GM18867 (cell line): ENCODE results near the gene BLOC1S3.

Experiments used
- ATAC-seq: cut with Tn5 transposase; IDR thresholded peaks from one replicate; pipeline ENCODE4 v1.9.1; 2021; ENCODE audit warnings: mild to moderate bottlenecking, moderate library complexity; ENCODE audit not compliant: unreplicated experiment

The BLOC1S3 gene

DNA sequence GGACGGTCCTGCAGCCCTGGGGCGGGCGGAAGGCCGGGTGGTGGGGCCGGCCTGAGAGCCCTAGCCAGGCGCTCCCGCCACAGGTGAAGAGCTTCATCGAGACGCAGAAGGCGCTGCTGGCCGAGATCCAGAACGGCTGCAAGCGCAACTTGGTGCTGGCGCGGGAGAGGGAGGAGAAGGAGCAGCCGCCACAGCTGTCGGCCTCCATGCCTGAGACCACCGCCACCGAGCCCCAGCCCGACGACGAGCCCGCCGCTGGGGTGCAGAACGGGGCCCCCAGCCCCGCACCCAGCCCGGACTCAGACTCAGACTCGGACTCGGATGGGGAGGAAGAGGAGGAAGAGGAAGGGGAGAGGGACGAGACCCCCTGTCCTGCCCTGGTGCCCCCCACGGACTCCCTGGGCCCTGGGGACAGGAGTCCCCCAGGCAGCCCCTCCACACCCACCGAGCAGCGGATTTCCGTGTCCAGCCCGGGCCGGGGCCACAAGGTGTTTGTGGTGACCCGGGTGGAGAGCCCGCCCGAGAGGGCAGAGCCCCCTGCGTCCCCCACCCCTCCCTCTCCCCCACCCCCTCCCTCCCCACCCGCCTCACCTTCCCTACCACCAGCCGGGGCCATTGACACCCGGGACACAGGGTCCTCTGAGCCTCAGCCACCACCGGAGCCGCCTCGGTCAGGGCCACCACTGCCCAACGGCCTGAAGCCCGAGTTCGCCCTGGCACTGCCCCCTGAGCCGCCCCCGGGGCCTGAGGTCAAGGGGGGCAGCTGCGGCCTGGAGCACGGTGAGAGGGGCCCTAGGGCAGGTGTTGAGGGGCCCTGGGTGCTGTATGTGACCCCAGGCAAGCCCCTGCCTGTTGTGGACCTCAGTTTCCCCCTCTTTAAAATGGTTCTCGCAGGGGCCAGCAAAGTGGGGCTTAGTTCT lies 33.1 kb upstream of the BLOC1S3 start:
- no peak for ATAC-seq

DNA sequence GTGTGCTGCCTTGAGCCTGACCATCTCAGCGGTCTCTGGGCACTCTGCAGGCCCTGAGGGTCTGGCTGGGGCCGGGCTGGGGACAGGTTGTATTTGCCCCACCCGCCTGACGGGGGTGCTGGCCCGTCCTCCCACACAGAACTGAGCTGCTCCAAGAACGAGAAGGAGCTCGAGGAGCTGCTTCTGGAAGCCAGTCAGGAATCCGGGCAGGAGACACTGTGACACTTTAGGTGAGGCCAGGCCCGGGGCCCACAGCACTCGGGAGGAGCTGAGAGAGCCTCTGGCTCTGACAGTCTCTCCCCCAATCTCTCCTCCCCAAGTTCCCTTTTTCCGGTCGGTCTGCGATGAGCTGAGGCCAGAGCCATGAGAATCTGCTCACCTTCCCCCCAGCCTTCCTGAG lies 32.3 kb upstream of the BLOC1S3 start:
- no peak for ATAC-seq

DNA sequence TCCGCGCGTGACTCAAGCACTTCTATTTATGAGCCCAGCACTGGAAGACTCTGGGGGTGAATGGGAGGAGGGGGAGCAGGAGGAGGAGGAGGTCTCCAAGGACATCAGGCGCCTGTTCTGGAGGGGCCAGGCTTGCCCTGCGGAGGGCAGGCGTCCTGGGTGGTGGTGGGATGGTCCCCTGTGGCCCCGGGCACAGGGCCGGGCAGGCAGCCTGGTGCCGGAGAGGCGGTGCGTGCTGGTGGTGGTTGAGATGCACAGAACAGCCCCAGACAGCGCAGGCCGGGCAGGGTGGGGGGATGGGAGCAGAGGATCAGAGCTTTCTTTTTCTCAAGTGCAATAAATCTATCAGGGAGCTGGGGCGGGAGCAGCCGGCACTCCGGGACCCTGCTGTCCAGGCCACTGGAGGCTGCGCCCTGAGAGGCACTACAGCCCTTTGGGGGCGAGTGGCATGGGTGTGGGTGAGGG lies 31.8 kb upstream of the BLOC1S3 start:
- no peak for ATAC-seq

DNA sequence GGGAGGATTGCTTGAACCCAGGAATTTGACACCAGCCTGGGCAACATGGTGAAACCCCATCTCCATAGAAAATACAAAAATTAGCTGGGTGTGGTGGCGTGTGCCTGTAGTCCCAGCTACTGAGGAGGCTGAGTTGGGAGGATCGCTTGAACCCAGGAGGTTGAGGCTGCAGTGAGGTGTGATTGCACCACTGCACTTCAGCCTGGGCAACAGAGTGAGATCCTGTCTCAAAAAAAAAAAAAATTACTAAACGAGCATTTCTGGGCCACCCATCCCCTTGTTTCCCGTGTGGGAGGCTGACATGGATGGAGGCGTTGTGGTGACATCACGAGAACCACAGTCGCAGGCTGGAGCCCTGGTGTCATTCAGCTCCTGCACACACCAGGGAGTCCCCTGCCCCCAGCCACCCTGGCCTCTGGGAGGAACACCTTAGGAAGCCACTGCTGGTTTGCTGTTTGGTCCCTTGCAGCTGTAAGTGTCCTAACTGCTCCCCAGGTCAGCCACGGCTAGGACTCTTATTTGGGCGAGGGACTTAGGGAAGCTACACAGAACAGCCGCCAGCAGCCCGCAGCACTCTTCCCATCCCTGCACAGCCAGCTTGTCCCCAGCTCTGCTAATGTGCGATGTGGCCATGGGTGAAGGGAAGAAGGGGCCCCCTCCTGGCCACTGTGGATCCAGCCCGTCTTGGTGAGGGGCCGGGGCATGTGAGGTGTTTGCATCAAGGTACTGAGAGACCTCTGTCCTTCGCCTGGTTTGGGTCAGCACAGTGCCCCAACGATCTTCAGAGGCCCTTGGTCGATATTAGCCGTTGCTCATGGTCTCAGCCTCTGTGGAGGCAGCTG lies 30.5 kb upstream of the BLOC1S3 start:
- no peak for ATAC-seq

DNA sequence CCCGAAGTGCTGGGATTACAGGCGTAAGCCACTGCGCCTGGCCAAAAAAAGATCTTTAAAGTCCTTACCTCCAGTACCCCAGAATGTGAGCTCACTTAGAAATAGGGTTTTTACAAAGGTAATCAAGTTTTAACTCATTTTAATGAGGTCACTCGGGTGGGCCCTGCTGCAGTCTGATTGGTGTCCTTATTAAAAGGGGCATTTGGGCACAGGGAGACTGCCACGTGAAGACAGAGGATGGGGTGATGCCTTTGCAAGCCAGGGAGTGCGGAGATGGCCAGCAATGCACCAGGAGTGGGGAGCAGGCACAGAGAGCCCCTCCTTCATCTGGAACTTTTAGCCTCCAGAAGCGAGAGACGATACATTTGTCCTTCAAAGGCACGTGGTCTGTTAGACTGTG lies 29.5 kb upstream of the BLOC1S3 start:
- no peak for ATAC-seq

DNA sequence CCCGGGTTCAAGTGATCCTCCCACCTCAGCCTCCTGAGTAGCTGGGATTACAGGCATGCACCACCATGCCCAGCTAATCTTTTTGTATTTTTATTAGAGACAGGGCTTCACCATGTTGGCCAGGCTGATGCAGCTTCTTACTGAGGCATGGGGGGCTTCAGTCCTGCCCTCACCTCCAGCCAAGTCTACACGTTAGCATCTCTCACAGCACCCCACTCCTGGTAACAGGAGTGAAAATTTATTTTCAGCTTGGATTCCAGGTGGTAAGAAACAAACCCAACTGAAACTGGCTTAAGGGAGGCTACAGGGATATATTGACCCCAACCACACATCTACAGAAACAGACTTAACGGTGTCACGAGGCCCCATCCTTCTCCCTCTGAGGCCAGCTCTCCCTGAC lies 28.4 kb upstream of the BLOC1S3 start:
- no peak for ATAC-seq

DNA sequence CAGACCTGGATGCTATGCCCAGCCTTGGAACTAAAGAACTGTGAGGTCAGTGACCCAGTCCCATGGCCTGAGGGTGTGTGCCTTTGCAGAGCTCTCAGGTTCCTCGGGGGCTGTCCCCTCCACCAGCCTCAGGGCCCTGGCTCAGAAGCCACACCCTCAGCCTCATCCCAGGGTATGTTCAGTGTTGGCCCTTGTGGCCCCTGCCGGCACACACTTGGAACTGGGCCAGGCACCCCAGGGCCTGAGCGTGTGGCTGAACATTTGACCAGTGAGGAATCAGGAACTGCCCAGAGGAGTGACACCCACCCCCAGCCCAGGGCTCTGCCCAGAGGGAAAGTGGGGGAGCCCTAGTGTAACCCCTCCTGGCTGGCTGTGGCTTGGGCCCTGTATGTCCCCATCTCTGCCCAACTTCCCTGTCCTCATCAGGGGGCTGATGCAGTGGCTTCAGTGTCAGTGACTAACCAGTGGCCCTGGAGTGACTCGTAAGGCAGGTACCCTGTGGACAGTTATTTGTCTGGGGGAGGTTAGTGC lies 27.8 kb upstream of the BLOC1S3 start:
- ATAC-seq: no peak

DNA sequence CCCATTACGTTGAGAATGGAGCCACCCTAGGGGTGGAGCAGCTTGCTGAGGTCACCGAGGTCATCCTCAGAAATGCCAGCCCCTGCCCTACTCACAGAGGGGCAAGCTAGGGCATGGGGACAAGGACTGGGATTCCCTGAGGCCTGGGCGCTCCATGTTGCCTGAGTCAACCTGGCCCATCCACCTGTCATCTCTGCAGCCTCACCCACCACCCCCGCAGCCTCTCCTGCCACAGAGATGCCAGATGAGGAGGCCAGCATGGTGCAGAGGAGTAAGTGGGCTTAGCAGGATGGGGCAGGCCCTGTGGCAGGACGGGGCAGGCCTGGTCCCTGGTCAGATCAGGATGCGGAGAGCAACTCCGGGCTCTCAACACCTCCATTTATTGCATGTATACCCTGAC lies 27.3 kb upstream of the BLOC1S3 start:
- ATAC-seq: no peak

DNA sequence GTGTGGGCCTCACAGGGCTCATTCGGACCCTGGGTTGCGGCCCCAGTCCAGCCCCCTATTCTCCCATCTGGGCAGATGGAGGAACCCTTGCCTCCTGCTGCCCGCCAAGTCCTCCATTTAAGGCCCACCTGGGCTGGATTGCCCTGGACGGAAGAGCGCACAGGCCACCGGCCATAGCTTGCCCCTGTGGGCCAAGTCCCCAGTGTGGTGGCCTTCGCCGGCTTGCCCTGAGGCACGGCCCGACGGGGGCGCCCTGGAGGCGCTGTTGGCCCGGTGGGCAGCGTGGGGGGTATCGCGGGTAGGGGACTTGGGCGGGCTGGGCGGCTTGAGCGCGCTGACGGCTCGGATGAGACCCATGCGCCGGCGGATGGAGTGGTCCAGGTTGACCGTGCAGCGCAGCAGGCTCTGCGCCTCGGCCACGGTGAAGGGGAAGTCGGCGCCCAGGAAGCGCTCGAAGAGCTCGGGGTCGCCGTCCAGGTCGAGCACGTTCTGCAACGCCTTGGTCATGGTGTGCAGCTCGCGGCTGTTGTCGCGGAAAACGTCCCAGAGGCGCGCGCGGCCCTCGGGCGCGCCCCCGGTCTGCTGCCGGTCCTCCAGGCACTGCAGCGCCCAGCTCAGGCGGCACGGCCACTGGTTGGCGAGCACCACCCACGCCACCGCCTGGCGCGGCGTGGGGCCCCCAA lies 26.6 kb upstream of the BLOC1S3 start:
- ATAC-seq: no peak

DNA sequence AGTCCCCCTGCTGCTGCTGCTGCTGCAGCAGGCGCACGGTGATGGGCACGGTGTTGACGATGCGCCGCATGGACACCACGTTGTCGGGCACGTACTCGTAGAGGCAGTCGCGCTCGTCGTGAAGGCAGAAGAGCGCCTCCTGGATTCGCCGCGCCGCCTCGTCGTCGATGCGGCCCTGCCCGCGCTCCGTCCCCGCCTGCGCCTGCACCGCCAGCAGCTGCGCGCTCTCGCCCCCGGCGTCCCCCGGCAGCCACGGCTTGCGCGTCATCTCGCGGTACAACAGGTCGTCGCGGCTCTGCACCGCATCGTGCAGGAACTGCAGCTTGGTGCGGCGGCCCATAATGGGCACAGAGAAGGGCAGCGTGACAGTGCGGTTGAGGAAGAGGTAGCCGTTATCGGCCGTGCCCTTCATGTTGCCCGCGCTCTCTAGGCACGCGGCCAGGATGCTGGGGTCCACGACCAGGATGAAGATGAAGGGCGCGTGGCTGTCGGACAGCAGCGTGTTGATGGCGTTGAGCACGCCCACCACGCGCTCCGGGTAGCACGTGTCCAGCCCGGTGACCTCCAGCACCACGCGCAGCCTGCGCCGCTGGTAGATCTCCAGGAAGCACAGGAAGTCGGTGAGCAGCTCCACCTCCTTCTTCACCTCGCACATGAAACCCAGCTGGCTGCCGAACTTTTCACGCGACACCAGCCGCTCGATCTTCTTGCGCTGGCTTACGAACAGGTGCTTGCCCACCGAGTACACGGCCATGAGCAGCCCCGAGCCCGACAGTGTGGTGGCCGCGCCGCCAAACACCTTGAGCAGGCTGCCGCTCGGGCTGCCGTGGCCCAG lies 25.9 kb upstream of the BLOC1S3 start:
- ATAC-seq: no peak

DNA sequence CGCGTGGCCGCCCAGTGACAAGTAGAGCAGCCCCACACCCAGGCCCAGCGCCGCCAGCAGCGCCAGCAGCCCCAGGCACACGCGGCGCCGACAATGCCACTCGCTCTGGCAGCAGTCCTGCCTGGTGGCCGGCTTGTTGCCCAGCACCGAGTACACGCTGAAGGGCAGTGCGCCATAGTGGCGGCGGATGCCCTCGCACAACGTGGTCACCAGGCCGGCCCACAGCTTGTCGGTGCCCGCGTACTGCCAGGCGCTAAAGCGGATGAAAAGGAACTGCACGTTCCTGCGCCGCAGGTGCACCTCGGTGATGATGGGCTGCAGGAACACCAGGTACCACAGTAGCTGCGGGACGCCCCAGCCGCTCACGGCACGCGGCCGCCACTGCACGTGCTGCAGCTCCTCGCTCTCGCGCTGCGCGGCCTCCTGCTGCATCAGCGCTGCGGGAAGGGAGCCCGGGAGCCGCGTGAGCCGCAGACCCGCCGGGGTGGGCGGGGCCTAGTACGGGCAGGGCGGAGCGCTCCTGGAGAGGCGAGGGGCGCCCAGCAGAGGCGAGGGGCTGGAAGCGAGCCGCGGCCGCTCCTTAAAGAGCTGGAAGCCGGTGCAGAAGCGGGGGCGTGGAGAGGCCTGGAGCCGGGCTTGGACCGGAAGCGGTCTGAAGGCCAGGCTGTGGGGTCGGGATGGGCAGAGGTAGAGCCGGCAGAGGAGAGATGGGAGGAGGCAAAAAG lies 25.1 kb upstream of the BLOC1S3 start:
- no peak for ATAC-seq

DNA sequence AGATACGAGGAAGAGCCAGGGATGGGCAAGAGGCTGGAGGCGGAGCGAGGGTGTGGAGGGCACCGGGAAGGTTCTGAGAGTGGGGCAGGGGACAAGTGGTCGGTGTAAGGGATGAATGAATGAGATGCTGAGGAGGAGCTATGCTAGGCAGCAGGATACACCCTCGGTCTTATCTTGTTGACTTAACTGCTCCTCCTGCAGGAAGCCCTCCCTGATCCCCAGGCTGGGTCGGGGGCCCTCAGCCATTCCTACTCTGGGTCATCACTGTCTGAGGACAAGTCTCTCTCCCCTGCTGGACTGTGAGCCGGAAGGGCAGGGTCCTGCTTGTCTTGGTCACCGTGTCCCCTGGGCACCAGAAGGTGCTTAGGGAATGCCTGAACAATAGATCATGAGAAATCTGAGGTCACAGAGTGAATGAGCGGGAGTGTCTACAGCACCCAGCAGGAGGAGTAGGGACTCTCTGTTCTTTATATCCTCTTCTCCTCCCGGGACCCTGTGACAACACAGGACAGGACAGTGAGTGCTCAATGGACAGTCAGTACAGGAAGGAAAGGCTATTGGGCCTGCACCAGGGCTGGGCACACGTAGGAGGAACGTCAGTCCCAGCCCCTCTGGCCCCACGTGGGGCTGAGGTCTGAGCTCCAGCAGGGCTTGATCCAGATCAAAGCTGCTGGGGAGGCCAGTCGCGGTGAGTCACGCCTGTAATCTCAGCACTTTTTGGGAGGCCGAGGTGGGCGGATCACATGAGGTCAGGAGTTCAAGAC lies 24.3 kb upstream of the BLOC1S3 start:
- ATAC-seq: no peak

DNA sequence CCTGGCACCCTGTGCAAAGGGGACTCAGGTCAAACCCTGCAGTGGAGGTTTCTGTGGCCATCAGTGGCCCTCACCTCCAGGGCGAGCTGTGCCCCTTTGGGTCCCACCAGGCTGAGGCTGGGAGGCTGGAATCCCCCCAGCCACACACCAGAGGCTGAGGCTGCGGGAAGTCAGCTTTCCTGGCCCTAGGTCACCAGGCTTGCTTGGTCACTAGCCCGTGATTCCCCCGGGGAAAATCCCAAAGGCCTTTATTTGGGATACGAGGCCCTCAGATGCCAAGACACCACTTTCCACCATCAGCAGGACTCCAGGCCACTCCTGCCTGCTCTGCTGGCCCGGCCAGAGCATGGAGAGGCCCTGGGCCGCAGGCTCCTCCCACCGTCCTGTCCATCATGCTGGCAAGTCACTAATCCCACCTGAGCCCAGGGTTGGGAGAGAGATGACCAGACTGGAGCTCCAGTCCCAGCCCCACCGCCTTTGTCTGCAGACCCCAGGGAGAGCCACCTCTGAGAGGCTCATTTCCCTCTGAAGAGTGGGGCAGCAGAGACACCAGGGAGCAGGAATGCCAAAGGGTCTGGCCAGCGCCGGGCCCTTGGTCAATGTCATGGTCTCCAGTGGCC lies 22.5 kb upstream of the BLOC1S3 start:
- ATAC-seq: no peak

DNA sequence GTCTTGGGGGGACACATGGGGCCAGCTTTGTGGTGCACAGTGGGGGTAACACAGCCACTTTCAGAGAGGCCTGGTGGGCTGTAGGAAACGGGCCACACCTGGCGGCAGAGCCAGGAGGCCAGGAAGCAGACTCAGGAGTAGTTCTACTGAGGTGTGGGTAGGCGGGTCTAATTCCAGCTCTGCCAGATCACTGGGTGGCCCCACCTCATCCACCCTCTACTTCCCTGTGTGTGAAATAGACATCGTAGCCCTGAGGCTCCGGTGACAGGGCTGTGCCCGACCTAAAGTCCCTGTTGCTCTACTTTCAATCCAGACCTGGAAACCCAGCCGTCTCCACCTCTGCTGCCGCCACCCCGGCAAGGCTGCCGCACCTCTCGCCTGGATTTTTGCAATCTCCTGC lies 21.8 kb upstream of the BLOC1S3 start:
- ATAC-seq: no peak

DNA sequence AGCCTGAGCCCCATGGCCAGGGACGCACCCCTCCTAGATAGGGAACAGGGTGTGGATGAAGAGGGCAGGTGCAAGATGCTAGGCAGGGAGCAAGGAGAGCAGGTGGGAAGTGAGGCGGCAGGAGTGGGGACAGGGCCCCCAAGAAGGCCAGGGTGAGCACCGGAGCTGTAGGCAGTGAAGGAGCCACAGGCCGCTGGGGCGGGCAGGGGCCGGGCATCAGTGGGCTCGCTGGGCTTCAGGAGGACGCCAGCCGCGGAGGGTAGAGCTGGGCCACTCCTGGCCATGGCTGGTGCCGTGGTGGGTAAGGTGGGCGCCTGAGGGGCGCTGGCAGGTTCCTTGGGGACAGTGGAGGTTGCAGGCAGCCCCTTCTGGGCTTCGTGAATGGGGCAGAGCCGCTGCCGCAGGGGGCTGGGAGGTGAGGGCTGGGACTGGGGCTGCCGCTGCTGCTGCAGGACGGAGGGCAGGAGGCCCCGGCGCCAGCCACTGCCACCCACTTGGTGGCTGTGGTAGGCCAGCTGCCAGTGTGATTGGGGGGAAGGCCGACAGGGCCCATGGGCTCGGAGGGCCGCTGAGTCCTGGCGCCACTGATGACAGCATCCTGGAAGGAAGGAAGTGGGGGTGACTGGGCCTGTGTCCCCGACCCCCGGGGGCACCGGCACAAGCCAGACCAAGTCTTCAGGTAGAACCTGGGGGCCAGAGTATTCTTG lies 19.9 kb upstream of the BLOC1S3 start:
- no peak for ATAC-seq

DNA sequence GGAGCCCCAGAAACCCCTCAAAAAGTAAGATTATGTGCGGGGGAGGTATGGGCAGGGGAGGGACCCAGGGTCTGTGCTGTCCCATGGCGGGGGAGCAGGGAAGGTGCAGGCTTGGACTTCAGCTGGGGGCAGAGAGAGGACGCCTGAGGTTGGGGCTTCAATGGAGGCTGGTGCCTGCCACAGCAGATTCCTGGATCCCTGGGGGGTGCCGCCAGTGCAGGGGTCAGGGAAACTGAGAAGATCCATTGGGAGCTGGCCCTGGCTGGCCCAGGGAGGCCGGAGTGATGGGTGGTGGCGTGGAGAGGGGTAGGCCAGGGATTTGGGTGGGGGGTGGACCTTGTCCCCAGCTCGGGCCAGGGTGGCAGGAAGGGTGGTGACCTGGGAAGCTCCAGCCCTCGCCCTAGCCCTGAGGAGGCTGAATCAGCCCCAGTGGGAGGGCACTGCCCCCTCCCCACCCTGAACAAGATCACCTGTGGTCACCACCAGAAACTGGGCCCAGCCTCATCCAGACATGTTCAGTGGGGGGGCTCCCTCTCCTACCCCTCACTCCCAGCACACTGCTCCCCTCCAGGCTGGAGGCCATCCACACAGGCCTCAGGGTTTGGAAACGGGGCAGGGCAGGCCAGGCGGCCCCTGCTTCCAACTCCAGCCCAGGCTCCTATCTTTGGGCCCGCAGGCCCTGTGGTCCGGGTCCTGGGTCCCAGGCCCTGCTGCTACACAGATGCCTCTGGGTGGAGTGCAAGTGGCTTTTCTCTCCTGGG lies 19.2 kb upstream of the BLOC1S3 start:
- ATAC-seq: no peak

DNA sequence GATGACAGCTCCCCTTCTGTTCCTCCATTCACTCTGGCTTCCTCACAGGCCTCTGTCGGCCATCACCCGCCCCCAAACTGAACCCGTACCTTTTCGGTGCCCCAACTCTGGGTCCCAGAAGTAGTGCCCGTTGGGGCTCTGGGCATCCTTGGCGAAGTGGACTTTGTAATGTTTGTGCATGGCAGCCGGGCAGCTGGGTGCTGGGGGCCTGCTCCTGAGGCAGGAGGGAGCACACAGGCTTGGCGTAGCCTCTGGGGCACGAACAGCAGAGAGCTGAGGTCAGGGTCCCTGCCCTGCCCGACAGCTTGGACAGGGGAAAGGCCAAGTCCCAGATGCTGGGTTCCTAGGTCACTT lies 18.6 kb upstream of the BLOC1S3 start:
- ATAC-seq: no peak
